Activated CD8-positive, alpha-beta T cell treated with anti-CD3 and anti-CD28 coated beads for 36 hours (primary cell): ENCODE results near the gene SLC4A2. TPM values are rescaled to one million over a fixed set of nuclear protein-coding genes. Genes with fewer than 3 reads are reported as not detected.

Experiments
- ATAC-seq: fragments of 200-7000 bp; cut with Tn5 transposase; one replicate; pipeline ENCODE4 v1.10.0; 2021; ENCODE audit warnings: mild to moderate bottlenecking, moderate library complexity
- CTCF ChIA-PET: fragments of 350-600 bp; sonication (Branson Sonifier 250); formaldehyde crosslinking; loops from one replicate; lab custom pipeline; 2021; ENCODE audit warnings: antibody characterized with exemption; lab: Charles Lee
- POLR2A ChIA-PET: fragments of 350-600 bp; sonication (Branson Sonifier 250); formaldehyde crosslinking; loops from one replicate; lab custom pipeline; 2021; ENCODE audit warnings: antibody characterized with exemption; lab: Charles Lee
- DNase-seq: peaks from one replicate; pipeline ENCODE4 v3.0.0-alpha.2; 2020
- H3K27ac Mint-ChIP-seq: one replicate; pipeline ENCODE4 v1.8.0; 2021; ENCODE audit warnings: mild to moderate bottlenecking, mixed read lengths
- H3K27me3 Mint-ChIP-seq: one replicate; pipeline ENCODE4 v1.8.0; 2021; ENCODE audit warnings: mixed read lengths
- H3K36me3 Mint-ChIP-seq: one replicate; pipeline ENCODE4 v1.8.0; 2021; ENCODE audit warnings: low read depth, mixed read lengths
- H3K4me1 Mint-ChIP-seq: one replicate; pipeline ENCODE4 v1.8.0; 2021; ENCODE audit warnings: low read depth, mixed read lengths
- H3K4me3 Mint-ChIP-seq: one replicate; pipeline ENCODE4 v1.8.0; 2021; ENCODE audit warnings: mild to moderate bottlenecking, moderate library complexity, mixed read lengths
- H3K9me3 Mint-ChIP-seq: one replicate; pipeline ENCODE4 v1.8.0; 2021; ENCODE audit warnings: mixed read lengths
- CTCF ChIP-seq: fragments of 200-600 bp; IDR thresholded peaks from one replicate; pipeline ENCODE4 v1.8.0; 2022; ENCODE audit warnings: antibody characterized with exemption, mild to moderate bottlenecking
- intact Hi-C: fragments of 100-400 bp; cut with micrococcal nuclease; formaldehyde crosslinking; loops from one replicate; pipeline ENCODE4 v1.10.0; 2022
- total RNA-seq, 2 experiments: library from RNA; stranded (reverse); gene quantifications; one replicate each; pipeline ENCODE4 v1.2.3, GENCODE V29; 2021

SLC4A2 gene
- total RNA-seq, 2 experiments from 2014 or later: 42.7 to 46.1 TPM

DNA sequence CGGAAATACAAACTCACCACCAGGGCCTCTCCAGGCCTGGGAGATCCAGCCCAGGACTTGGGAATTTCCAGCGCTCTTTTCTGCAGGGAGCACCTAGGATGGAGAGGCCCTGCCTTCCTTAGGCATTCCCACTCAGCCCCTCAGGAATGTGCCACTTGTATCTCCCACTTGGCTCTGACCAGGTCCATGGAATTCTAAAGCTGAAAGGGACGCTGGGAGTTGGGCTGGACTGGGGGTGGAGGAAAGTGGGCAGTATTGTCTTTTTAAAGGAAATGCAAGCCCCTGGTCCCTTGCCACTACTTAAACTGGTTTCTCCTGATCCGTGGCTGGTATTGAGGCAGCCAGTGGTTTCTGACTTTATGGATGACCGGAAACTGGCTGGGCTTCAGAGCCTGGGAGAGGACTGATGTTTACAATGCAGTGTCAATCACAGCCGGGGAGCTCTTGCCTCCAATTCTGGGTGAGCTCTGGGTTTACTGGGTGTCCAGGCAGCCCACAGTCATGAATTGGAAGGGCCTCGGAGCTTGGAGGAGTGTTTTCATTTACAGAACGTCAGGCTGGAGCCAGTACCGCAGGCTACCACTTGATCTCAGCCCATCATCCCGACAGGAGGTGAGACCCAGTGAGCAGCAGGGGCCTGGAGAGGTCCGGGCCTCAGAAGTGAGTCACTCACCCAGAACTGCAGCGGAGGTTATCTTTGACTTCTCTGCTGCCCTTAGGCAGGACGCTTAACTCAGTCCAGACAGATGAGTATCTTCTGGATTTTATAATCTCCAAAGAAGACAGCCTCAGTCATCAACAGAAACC, 54.2 kb downstream of the SLC4A2 start:
- Mint-ChIP-seq H3K27me3 (peaks cover 17% of the 10 kb centered on the region), H3K4me1 (peaks cover 11% of the 10 kb centered on the region), H3K4me3 (peak overlapping the region; percentile 42), H3K36me3 (no peaks in the 10 kb centered on the region), H3K27ac (no peak overlapping the region), H3K9me3 (no peaks in the 10 kb centered on the region)
- intact Hi-C loops: loop anchor here (10.0 kb wide), 1 partner anchor 191 kb away; no protein-coding TSS in a partner anchor
- TF ChIP-seq CTCF: no peak
- ATAC-seq (no peak), DNase-seq (no peak)
- ChIA-PET POLR2A (interaction anchor here (0.8 to 1.0 kb wide), 3 partner anchors 11 to 57 kb away, joined by 3 read pairs; partner anchors contain the start of gene AGAP3), CTCF (interaction anchor here (1.5 to 4.9 kb wide), 6 partner anchors 10 to 150 kb away, joined by 4 to 38 read pairs (median 10); partner anchors contain the start of genes ABCB8, GBX1 and TMUB1)

GRCh38 chr7:151114151-151115090, 55.0 kb downstream of the SLC4A2 start:
- ChIA-PET CTCF (interaction anchor here (1.3 to 4.9 kb wide), 6 partner anchors 11 to 151 kb away, joined by 4 to 38 read pairs (median 9); partner anchors contain the start of genes ABCB8, GBX1 and TMUB1), POLR2A (interaction anchor here (0.8 to 1.0 kb wide), 3 partner anchors 12 to 56 kb away, joined by 3 read pairs; partner anchors contain the start of gene AGAP3)
- no peaks in the 10 kb centered on the region for H3K9me3 Mint-ChIP-seq
- intact Hi-C loops: loop anchor here (10.0 kb wide), 1 partner anchor 190 kb away; no protein-coding TSS in a partner anchor
- TF ChIP-seq CTCF: no peak
- H3K27me3 Mint-ChIP-seq: peaks cover 17% of the 10 kb centered on the region
- H3K27ac Mint-ChIP-seq: no peak overlapping the region
- DNase-seq (no peak), ATAC-seq (no peak)
- peaks cover 11% of the 10 kb centered on the region for H3K4me1 Mint-ChIP-seq
- peak overlapping the region; percentile 42 for H3K4me3 Mint-ChIP-seq
- no peaks in the 10 kb centered on the region for H3K36me3 Mint-ChIP-seq

GRCh38 chr7:151115121-151115835, 55.9 kb downstream of the SLC4A2 start:
- ATAC-seq (peak; percentile 69), DNase-seq (peak; percentile 48)
- H3K4me3 Mint-ChIP-seq: peak overlapping the region; percentile 58
- H3K27me3 Mint-ChIP-seq: peaks cover 17% of the 10 kb centered on the region
- ChIA-PET POLR2A (no interaction called here), CTCF (interaction anchor here (0.6 to 4.9 kb wide), 10 partner anchors 9 to 345 kb away, joined by 3 to 38 read pairs (median 4); partner anchors contain the start of genes ABCB8 and TMUB1)
- no peaks in the 10 kb centered on the region for H3K9me3 Mint-ChIP-seq
- no peaks in the 10 kb centered on the region for H3K36me3 Mint-ChIP-seq
- intact Hi-C loops: loop anchor here (10.0 kb wide), 1 partner anchor 190 kb away; no protein-coding TSS in a partner anchor
- TF ChIP-seq CTCF: no peak
- peaks cover 11% of the 10 kb centered on the region for H3K4me1 Mint-ChIP-seq
- H3K27ac Mint-ChIP-seq: no peak overlapping the region

- Mint-ChIP-seq H3K4me1 (peaks cover 11% of the 10 kb centered on the region), H3K27me3 (peaks cover 17% of the 10 kb centered on the region), H3K9me3 (no peaks in the 10 kb centered on the region), H3K4me3 (peak overlapping the region; percentile 58), H3K36me3 (no peaks in the 10 kb centered on the region), H3K27ac (peak overlapping the region; percentile 50)
- ATAC-seq: peak; percentile 26
- intact Hi-C loops: loop anchor here (10.0 kb wide), 1 partner anchor 189 kb away; no protein-coding TSS in a partner anchor
- ChIA-PET POLR2A (no interaction called here), CTCF (interaction anchor here (0.6 to 1.6 kb wide), 7 partner anchors 8 to 346 kb away, joined by 3 to 11 read pairs (median 3); no protein-coding TSS in a partner anchor)
- no peak for TF ChIP-seq CTCF
- peak; percentile 21 for DNase-seq
Observed at GRCh38 chr7:151115836-151116418, 56.5 kb downstream of the SLC4A2 start.
